Measurements from ENCODE around the gene OSBPL5.

DNA sequence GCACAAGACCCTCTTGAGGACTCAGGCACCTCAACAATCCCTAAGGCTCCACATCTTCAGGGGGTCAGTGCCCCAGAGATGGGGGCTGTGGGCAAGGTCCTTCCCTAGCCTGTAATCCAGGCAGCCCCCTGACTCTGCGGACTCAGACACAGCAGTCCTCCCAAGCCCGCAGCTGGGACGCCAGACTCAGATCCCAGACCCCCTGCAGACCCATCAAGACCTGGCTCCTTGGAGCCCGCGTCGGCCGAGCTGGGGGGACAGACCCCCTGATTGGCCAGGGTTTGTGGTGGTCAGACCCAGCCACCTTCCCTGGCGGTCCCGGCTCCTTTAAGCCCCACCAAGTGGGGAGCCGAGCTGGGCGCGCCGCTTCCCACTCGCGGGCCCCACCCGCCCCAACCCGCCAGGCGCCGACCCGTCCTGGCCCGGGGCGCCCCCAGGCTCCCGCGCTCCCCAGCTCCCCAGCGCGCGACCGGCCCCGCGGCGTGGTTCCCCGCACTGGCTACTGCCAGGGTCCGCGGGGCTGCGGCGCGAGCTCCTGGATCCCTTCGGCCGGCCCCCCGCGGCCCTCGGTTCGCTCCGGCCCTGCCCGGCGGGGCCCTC is 458 bp downstream of the OSBPL5 start:
- TF ChIP-seq POLR2A (IDR thresholded peaks at IDR 0.05; ENCODE audit: low read depth, low read length): no peak
- TF ChIP-seq, protein P1, sequence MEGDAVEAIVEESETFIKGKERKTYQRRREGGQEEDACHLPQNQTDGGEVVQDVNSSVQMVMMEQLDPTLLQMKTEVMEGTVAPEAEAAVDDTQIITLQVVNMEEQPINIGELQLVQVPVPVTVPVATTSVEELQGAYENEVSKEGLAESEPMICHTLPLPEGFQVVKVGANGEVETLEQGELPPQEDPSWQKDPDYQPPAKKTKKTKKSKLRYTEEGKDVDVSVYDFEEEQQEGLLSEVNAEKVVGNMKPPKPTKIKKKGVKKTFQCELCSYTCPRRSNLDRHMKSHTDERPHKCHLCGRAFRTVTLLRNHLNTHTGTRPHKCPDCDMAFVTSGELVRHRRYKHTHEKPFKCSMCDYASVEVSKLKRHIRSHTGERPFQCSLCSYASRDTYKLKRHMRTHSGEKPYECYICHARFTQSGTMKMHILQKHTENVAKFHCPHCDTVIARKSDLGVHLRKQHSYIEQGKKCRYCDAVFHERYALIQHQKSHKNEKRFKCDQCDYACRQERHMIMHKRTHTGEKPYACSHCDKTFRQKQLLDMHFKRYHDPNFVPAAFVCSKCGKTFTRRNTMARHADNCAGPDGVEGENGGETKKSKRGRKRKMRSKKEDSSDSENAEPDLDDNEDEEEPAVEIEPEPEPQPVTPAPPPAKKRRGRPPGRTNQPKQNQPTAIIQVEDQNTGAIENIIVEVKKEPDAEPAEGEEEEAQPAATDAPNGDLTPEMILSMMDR (conservative IDR thresholded peaks at IDR 0.05; ENCODE audit: low read depth, low read length): no peak
- TF ChIP-seq, protein P2, sequence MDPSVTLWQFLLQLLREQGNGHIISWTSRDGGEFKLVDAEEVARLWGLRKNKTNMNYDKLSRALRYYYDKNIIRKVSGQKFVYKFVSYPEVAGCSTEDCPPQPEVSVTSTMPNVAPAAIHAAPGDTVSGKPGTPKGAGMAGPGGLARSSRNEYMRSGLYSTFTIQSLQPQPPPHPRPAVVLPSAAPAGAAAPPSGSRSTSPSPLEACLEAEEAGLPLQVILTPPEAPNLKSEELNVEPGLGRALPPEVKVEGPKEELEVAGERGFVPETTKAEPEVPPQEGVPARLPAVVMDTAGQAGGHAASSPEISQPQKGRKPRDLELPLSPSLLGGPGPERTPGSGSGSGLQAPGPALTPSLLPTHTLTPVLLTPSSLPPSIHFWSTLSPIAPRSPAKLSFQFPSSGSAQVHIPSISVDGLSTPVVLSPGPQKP (IDR thresholded peaks at IDR 0.05; ENCODE audit: borderline replicate concordance, low read depth, low read length): no peak
- TF ChIP-seq MAFK (IDR thresholded peaks at IDR 0.05; ENCODE audit: low read depth, low read length): no peak
- TF ChIP-seq SMC3 (IDR thresholded peaks at IDR 0.05; ENCODE audit: low read depth, low read length): no peak
- TF ChIP-seq CEBPB (IDR thresholded peaks at IDR 0.05; ENCODE audit: low read depth, low read length): no peak
- TF ChIP-seq, protein P3, sequence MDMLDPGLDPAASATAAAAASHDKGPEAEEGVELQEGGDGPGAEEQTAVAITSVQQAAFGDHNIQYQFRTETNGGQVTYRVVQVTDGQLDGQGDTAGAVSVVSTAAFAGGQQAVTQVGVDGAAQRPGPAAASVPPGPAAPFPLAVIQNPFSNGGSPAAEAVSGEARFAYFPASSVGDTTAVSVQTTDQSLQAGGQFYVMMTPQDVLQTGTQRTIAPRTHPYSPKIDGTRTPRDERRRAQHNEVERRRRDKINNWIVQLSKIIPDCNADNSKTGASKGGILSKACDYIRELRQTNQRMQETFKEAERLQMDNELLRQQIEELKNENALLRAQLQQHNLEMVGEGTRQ (IDR thresholded peaks at IDR 0.05; ENCODE audit: low read depth, low read length): no peak

All from IMR-90 (cell line).